Hematopoietic multipotent progenitor cell treated with erythropoietin and hydrocortisone succinate and interleukin-3 and kit ligand, for 15 days (in vitro differentiated cells): ENCODE measurements around the gene RNF213.
"Not testable (repeated sequence)": the region's sequence is repeated elsewhere in the genome, so short reads cannot be mapped to it uniquely, and the experiment has no call there.

Experiments used
- DNase-seq: peaks from one replicate; pipeline ENCODE4 v3.0.0-alpha.2; 2015; ENCODE audit warnings: low spot score

RNF213 gene

DNA sequence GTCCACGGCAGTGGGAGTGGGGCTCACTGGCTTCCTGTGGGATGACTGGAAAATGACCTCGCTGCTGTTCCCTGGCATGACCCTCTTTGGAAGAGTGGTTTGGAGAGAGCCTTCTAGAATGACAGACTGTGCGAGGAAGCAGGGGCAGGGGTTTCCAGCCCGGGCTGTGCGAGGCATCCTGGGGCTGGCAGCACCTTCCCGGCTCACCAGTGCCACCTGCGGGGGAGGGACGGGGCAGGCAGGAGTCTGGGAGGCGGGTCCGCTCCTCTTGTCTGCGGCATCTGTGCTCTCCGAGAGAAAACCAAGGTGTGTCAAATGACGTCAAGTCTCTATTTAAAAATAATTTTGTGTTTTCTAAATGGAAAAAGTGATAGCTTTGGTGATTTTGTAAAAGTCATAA, 7.8 kb upstream of the RNF213 start:
- DNase-seq = peak; percentile 80

DNA sequence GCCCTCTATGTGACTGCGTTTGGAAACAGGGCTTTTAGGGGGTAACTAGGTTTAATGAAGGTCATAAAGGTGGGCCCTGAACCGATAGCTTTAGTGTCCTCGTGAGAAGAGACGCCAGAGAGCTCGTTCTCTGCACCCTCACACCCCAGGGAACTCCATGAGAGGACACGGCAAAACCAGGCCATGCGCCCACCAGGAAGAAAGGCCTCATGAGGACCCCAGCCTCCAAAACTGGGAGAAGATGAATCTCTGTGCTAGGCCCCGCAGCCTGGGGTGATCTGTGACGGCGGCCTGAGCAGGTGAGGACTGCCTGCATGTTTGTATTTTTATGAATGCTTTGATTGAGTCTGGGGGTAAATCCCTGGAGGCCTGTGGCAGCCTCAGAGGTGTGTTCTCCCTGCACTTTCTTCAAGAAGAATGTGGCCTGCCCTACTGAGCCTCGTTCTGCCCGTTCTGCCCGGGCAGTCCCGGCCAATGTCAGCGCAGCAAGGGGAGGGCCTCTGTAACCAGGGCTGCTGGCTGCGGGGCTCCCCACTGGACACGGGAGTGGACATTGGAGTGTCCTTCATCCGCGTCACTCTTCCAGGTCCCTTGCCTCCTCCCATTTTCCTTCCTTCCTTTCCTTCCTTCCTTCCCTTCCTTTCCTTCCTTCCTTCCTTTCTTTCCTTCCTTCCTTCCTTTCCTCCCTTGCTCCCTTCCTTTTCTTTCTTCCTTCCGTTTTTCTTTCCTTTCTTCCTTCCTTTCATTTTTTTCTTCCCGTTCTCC, 6.8 kb upstream of the RNF213 start:
- no peak for DNase-seq

DNA sequence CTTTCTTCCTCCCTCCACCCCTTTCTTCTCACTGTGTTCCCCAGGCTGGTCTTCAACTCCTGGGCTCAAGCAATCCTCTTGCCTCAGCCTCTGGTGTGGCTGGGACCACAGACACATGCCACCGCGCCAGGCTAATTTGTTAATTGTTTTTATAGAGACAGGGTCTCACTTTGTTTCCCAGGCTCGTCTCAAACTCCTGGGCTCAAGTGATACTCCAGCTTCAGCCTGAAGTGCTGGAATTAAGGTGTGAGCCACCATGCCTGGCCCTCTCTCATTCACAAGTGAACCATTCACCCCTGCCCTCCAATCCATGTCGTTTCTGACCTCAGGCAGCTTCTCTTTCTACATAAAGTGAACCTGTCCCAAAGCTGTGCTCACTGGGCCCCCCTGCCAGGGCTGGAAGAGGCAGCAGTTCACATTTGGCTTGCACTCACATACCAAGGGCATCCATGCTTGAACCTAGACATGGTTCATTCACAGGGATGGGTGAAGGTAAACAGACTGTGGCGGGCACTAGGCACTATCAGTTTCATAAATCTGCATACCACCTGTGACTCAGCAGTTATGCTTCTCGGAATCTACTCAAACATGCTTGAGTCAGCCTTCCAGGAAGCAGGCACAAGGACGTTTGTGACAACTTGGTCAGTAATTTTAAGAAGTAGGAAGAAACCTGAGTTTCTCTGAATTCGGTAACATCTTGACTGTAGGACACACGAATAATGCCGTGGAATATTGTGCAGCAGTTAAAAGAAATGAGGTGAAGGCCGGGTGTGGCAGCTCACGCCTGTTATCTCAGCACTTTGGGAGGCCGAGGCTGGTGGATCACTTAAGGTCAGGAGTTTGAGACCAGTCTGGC, 6.0 kb upstream of the RNF213 start:
- peak; percentile 97 for DNase-seq

DNA sequence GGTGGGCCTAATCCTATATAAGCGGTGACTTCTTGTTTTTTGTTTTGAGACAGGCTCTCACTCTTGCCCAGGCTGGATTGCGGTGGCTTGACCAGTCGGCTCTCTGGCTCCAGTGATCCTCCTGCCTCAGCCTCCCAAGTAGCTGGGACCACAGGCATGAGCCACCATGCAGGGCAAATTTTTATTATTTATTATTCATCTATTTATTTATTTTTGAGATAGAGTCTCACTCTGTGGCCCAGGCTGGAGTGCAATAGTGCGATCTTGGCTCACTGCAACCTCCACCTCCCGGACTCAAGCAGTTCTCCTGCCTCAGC, 4.7 kb upstream of the RNF213 start:
- DNase-seq = no peak

DNA sequence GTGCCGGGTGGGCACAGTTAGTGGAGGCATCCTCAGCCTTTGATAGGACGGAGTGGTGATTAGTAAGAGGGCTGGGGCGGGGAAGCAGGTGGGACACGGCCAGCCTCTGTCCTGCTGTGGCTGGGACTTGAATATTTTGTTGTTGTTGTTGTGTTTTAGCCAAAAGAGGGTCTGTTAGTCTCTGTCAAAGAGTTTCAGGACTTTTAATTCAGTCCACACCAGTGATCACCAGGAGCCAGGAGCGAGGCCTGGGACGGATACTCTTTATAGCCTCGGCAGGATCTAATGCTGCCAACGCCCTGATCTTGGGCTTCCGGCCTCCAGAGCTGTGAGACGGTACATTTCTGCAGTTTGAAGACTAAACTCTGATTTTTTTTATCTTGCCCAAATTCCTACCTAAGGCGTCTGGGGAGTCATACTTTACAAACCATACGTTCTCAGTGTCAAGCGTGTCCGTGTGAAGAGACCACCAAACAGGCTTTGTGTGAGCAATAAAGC, 2.9 kb upstream of the RNF213 start:
- peak; percentile 55 for DNase-seq

DNA sequence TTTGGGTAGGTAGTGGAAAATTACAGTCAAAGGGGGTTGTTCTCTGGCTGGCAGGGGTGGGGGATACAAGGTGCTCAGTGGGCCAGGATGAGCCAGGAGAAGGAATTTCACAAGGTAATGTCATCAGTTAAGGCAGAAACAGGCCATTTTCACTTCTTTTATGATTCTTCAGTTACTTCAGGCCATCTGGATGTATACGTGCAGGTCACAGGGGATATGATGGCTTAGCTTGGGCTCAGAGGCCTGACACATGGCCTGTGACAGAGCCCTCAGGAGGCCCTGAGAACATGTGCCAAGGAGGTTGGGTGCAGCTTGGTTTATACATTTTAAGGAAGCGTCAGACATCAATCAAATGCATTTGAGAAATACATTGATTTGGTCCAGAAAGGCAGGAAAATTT, 2.4 kb upstream of the RNF213 start:
- not testable (repeated sequence) for DNase-seq

DNA sequence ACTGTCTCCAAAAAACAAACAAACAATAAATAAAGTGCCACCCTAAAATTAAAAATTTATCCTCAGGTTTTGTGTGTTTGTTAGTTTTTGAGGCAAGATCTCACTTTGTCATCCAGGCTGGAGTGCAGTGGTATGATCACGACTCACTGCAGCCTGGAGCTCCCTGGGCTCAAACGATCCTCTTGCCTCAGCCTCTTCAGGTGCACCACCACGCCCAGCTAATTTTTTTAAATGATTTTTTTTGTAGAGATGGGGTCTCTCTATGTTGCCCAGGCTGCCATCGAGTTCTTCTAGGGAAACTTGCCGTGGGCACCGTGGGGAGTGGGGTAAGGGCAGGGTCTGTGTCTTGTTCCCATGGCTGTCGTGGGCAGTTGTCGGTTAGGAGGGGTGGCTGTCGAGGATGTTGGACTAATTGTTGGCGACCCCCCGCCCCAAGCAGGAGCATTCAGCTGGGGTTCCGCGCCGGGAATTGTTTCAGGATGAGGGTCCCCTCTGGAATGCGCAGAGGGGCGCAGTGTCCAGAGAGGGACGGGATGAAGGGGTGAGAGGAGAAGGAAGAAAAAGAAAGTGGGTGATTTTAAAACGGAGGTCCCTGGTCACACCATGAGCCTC, 1.1 kb upstream of the RNF213 start:
- DNase-seq = peak; percentile 47

DNA sequence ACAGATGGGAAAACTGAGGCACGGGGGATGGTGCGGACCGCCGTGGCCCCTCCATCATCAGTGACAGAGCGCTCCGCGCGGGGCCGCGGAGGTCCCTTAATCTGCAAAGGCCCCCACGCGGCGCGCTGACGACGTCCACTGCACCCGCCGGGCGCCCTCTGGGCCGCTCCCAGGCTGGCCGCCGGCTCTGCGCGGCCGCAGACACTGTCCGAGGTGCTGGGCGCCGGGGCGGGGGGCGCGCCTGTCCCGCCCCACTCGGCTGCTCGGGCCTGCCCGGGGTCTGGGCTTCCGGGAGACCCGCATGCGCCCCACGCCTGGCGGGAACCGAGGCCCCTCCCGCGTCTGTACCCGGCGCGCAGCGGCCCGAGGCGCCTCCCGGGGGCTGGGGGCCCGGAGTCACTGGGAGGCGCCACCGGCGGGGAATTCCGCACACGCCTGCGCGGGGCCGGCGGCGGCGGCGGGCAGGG, 550 bp upstream of the RNF213 start:
- DNase-seq = peak; percentile 72

DNA sequence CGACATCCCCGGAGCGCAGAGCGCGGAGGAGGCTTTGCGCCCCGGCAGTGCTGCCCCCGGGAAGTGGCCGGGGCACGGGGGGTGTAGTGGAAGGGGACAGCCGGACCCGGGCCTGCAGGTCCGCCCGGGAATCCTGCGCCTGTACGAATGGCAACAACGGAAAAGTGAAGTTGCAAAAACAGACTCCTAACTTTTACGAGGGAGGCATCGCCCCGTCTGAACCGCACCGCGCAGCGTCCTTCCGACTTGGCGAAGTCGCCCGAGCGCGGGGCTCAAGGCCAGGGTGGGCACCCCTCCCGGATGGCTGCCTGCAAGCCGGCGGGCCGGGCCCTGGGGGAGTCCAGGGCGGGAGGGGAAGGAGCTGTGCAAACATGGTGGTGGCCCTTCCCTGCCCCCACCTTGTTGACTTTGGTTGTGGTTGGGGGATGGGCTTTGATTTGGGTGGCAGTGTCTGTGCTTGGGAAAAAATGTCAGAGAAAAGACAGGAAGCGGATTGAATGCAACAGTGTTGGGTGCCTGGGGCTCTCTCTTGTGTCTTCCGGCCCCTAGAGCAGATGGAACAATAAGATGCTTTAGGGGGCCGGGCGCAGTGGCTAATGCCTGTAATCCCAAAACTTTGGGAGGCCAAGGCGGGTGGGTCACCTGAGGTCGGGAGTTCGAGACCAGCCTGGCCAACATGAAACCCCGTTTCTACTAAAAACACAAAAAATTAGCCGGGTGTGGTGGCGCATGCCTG, 675 bp downstream of the RNF213 start:
- peak; percentile 44 for DNase-seq

DNA sequence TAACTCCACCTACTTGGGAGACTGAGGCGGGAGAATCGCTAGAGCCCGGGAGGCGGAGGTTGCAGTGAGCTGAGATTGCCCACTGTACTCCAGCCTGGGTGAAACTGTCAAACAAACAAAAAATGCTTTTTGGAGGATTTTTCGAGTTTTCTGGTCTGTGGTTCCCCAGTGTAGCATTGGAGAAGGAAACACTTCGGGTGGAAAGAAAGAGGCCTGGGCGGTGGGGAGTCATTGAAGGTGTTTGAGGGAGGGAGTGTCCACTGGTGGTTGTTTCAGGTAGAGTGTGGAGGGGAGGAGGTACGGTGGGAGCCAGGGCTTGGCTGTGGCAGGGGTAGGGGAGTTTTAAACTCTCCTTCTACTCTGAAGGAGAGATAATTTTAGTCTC, 1.2 kb downstream of the RNF213 start:
- DNase-seq = no peak

DNA sequence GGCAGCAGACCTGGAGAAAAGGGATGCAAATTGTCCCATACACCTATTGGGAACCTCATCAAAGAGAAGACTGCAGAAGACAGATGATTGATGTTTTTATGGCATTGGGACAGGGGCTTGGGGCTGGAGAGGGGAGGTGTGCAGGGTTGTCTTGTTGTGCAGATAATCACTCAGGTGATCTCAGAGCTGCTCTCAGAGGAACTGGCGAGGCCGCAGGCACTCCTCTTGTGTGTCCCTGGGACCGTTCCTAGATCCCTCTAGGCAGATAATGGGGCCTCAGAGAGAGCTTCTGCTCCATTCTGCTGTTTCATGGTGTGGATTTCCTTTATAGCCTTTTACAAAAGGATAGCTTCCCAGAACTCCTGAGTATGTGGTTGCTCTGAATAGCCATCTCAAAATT, 1.6 kb downstream of the RNF213 start:
- peak; percentile 21 for DNase-seq

DNA sequence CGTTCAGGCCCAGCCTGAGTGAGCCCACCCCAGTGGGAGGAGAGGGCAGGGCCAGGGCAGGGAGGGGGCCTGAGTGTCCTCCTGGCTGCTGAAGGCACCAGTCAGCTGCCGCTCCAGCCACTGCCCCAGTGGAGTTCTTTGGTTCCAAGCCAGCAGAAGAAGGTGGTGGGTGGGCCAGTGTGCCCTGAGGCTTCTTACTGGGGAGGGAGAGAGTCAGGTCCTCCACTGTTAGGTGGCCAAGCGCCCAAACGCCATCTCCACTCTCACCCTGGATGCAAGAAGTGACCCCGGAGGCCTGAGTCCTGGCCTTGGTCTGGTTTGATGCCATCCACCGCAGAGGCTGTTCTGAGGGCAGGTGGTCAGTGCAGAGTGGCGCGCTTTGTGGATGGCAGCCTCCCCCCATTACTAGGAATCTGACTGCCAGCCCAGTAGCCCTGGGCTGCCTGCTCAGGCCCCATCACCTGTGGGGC, 2.2 kb downstream of the RNF213 start:
- no peak for DNase-seq

DNA sequence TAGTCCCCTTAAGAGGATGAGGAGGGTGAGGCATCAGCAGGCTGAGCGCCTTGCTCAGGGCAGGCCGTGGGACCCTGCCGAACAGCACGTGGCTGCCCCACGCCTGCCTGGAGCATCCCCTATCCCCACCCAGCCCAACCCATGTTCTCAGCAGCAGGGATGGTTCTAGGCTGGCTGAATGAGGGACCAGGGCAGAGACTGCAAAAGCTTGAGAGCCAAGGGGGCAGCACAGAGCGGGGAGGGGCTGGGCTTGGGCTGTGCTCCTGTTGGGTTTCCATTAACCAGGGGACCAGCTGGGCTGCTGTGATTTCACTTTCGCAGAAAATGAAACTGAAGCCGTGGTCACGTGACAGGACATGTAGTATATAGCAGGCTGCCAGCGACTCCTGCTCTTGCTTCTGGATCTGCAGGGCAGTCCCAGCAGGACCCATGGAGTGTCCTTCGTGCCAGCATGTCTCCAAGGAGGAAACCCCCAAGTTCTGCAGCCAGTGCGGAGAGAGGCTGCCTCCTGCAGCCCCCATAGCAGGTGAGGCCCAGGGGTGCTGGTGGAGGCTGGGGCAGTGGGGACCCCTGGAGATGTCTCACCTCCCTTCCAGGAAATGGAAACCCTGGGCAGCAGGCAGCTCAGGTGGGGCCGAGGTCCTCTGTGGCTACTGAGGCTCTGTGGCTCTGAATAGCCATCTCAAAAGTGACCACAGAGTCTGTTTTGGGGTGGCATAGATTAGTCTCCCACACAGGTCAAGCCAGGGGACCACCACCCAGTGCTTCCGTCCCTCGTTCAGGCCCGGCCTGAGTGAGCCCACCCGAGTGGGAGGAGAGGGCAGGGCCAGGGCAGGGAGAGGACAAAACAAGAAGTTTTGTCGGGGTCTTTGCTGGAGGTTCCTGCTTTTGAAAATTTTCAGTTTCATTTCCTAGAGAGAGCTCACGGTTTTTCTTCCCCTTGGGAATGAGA, 2.9 kb downstream of the RNF213 start:
- DNase-seq = peak; percentile 81

DNA sequence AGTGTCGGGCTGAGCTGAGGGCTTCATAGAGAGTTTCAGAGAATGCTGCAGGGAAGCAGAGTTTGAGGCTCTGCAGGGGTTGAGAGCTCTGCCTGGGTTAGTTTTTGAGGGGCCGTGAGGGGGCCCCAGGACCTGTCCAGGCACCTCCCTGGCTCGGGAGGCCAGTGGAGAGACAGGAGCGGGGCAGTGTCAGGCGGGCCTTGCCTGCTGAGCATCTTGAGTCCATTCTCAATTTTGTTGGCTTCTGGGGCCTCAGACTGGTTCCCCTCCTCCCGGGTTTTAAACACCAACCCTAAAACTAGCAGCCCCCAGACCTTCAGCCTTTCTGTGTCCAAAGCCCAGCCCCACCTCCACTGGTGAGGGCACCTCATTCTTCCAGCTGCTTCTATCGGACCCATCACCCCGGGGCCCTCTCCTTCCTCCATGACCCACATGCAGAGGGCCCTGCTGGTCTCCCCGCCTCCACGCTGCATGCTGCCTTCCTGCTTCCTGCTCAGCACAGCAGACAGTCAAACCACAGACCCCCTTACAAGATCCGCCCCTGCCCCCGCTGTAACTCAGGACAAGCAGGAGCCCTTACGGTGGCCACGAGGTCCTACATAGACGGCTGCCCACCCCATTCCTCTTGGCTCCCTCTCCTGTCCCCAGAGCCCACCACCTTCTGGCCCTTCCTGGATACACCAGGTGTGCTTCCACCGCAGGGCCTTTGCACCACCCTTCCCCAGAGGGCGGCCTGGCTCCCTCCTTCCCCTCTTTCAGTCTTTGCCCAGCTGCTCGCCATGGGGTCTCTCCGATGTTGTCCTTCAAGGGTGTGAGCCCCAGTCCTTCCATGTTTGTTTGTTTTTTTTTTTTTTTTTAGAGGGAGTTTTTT, 3.8 kb downstream of the RNF213 start:
- no peak for DNase-seq

DNA sequence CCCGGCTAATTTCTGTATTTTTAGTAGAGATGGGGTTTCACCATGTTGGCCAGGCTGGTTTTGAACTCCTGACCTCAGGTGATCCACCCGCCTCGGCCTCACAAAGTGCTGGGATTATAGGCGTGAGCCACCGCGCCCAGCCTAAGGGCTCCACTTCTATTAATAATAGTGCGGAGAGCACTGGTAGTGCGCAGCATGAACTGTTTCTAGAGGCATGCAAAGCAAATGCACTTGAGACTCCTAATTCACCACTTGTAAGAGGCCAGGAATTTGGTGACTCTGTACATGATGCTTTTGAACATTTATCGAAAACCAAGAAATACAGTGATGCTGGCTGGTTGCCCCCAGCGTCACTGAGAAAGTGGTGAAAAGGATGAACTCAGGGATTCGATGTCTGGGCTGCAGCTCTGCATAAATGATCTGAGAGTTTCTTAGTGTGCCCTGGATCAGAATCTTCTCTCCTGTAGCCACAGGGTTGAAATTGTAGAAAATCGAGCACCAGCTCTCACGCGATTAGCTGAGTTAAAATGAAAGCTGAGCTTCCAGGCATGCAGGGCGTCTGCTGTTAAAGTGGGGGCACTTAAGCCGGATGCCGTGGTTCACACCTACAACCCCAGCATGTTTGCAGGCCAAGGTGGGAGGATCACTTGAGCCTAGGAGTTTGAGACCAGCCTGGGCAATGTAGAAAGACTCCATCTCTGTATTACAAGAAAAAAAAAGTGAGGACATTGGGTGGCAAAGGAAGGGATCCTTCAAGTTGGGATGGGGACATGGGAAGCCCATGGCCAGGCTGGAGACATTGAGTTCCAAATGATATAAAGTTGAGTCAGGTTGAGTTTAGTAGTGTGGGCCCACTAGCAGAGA, 4.8 kb downstream of the RNF213 start:
- no peak for DNase-seq

DNA sequence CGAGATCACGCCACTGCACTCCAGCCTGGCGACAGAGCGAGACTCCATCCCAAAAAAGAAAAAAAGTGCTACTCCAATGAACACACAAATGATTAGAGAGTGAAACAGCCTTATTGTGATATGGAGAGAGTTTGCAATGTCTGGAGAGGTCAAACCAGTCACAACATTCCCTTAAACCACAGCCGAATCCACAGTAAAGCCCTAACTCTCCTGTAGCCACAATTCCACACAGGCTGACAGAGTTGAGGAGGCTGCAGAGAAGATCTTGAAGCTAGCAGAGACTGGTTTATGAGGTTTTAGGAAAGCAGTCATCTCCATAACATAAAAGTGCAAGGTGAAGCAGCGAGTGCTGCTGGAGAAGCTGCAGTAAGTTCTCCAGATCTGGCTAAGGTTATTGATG, 6.7 kb downstream of the RNF213 start:
- no peak for DNase-seq

DNA sequence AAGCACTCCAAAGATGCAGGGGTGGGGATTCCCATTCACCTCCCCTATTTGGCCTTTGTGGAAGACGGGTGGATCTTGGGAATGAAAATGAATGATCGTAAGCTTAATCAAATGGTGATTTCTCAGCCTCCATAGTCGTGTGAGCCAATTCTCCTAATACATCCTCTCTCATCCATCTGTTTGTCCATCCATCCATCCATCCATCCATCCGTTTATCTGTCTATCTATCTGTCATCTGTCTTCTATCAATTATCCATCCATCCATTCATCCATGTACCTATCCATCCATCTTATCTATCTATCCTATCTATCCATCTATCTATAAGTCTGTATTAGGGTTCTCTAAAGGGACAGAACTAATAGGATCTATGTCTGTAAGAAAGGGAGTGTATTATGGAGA, 7.8 kb downstream of the RNF213 start:
- no peak for DNase-seq

DNA sequence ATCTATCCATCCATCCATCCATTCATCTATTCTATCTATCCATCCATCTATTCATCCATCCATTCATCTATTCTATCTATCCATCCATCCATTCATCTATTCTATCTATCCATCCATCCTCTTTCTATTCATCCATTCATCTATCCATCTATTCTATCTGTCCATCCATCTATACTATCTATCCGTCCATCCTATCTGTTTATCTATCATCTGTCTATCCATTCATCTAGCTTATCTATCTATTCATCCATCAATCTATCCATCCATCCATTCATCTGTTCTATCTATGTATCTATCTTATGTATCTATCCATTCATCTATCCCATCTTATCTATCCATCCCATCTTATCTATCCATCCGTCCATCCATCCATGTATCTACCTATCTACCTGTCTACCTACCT, 8.8 kb downstream of the RNF213 start:
- no peak for DNase-seq

DNA sequence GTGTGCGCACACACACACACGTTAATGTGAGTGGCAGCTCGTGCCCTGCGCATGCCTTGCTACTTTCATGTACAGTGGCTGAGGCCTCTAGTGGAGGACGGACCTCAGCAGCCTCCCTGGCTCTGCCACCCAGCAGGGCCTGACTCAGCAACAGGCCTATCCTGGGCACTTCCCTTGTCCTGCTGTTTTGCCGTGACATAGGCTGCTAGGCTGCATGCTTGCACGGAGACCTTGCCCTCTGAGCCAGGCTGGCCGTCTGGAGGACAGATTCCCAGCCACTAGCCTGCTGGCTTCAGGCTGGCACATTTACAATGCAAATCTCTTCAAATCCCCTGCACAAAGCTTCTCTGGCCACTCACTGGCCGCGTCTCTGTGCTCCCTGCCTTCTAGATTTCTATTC, 9.5 kb downstream of the RNF213 start:
- no peak for DNase-seq
